CD4-positive, alpha-beta T cell (primary cell): ENCODE results near the gene RAD51B. TPM values are rescaled to one million over a fixed set of nuclear protein-coding genes. Genes with fewer than 3 reads are reported as not detected.
A peak's percentile ranks its signal among the peaks of the same experiment; 100 is the strongest.

Source experiments
- ATAC-seq: fragments of 200-7000 bp; cut with Tn5 transposase; one replicate; pipeline ENCODE4 v1.10.0; 2022; ENCODE audit warnings: mild to moderate bottlenecking; ENCODE audit not compliant: poor library complexity
- CTCF ChIA-PET: fragments of 350-600 bp; sonication (Branson Sonifier 250); formaldehyde crosslinking; loops from one replicate; lab custom pipeline; 2021; ENCODE audit warnings: antibody characterized with exemption, inconsistent platforms; lab: Charles Lee
- POLR2A ChIA-PET: fragments of 350-600 bp; sonication (Branson Sonifier 250); formaldehyde crosslinking; loops from one replicate; lab custom pipeline; 2021; ENCODE audit warnings: antibody characterized with exemption, inconsistent platforms; lab: Charles Lee
- DNase-seq, 14 experiments: peaks; one replicate each; pipeline ENCODE4 v3.0.0-alpha.2; 2013 to 2020; ENCODE audit warnings: mixed read lengths in 2 of 14
- H3K27ac ChIP-seq, 2 donors: one replicate each; pipeline versions ENCODE4 v1.5.1 to v1.7.0; 2013; ENCODE audit warnings: low read length in 2 of 2, low read depth in 1 of 2, mild to moderate bottlenecking in 1 of 2
- H3K27me3 ChIP-seq, 2 experiments: 1 replicate in 1 of 2; 2 replicates in 1 of 2; pipeline versions ENCODE4 v1.6.1 to v1.7.0; 2013; ENCODE audit warnings: low read length in 2 of 2, control low read depth in 1 of 2, mild to moderate bottlenecking in 1 of 2, moderate library complexity in 1 of 2; ENCODE audit not compliant: insufficient read depth in 2 of 2, control insufficient read depth in 1 of 2
- H3K36me3 ChIP-seq: one replicate; pipeline ENCODE4 v1.6.1; 2013; ENCODE audit warnings: low read length, control low read depth; ENCODE audit not compliant: insufficient read depth
- H3K4me1 ChIP-seq: one replicate; pipeline ENCODE4 v1.6.1; 2013; ENCODE audit warnings: low read length, control low read depth; ENCODE audit not compliant: insufficient read depth
- H3K4me3 ChIP-seq: one replicate; pipeline ENCODE4 v1.5.1; 2013; ENCODE audit warnings: mild to moderate bottlenecking, low read length, moderate library complexity
- H3K9me3 ChIP-seq, 2 experiments: 1 replicate in 1 of 2; 2 replicates in 1 of 2; pipeline versions ENCODE4 v1.6.1 to v1.7.0; 2013; ENCODE audit warnings: low read length in 2 of 2, mild to moderate bottlenecking in 2 of 2, control low read depth in 1 of 2, moderate library complexity in 1 of 2; ENCODE audit not compliant: control insufficient read depth in 1 of 2, insufficient read depth in 1 of 2
- H3K27ac Mint-ChIP-seq: one replicate; pipeline ENCODE4 v1.8.0; 2020; ENCODE audit warnings: mixed read lengths
- H3K27me3 Mint-ChIP-seq: one replicate; pipeline ENCODE4 v1.8.0; 2021; ENCODE audit warnings: mixed read lengths
- H3K36me3 Mint-ChIP-seq: one replicate; pipeline ENCODE4 v1.8.0; 2021; ENCODE audit warnings: low read depth, mixed read lengths
- H3K4me1 Mint-ChIP-seq: one replicate; pipeline ENCODE4 v1.8.0; 2021; ENCODE audit warnings: low read depth, mixed read lengths
- H3K4me3 Mint-ChIP-seq: one replicate; pipeline ENCODE4 v1.8.0; 2020; ENCODE audit warnings: mild to moderate bottlenecking, mixed read lengths
- H3K9me3 Mint-ChIP-seq: one replicate; pipeline ENCODE4 v1.8.0; 2020; ENCODE audit warnings: mixed read lengths
- CTCF ChIP-seq: fragments of 200-600 bp; IDR thresholded peaks from one replicate; pipeline ENCODE4 v1.8.0; 2022; ENCODE audit warnings: antibody characterized with exemption, mild to moderate bottlenecking
- intact Hi-C, 2 experiments: fragments of 100-400 bp; cut with DNase I in 1 of 2; cut with micrococcal nuclease in 1 of 2; formaldehyde crosslinking; loops; one replicate each; pipeline versions ENCODE4 v1.15.1 to v1.9.0; 2023 to 2025; cut with DNase I, micrococcal nuclease
- total RNA-seq, 174 experiments: library from RNA in 2 of 174; stranded (reverse) in 2 of 174; gene quantifications; one replicate each; pipeline ENCODE4 v1.2.3 and lab custom pipeline; 2021 to 2026

Gene RAD51B
- total RNA-seq, 2 experiments from 2014 or later: 18.4 to 20.0 TPM

GRCh38 chr14:68397371-68397811, 577.8 kb downstream of the RAD51B start:
- POLR2A ChIA-PET: no interaction called here
- no peak for TF ChIP-seq CTCF
- Histone ChIP-seq H3K36me3 (no peaks in the 10 kb centered on the region), H3K27ac (no peak overlapping the region), H3K4me1 (peaks cover 7% of the 10 kb centered on the region), H3K4me3 (no peak overlapping the region), H3K9me3 (no peaks in the 10 kb centered on the region), H3K27me3 (no peaks in the 10 kb centered on the region)
- DNase-seq (peak in 2 of 14 experiments; percentile 48 to 53), ATAC-seq (no peak)
- Mint-ChIP-seq H3K4me3 (no peak overlapping the region), H3K4me1 (peaks cover 24% of the 10 kb centered on the region), H3K36me3 (no peaks in the 10 kb centered on the region), H3K27ac (no peak overlapping the region), H3K9me3 (no peaks in the 10 kb centered on the region), H3K27me3 (no peaks in the 10 kb centered on the region)
- intact Hi-C loops: no loop called here
- CTCF ChIA-PET: no interaction called here

GRCh38 chr14:68397822-68398221, 578.2 kb downstream of the RAD51B start:
- Mint-ChIP-seq H3K27me3 (no peaks in the 10 kb centered on the region), H3K4me3 (no peak overlapping the region), H3K27ac (no peak overlapping the region), H3K4me1 (peaks cover 19% of the 10 kb centered on the region), H3K36me3 (no peaks in the 10 kb centered on the region), H3K9me3 (no peaks in the 10 kb centered on the region)
- intact Hi-C loops: no loop called here
- no peak overlapping the region for H3K27ac ChIP-seq
- no peak for TF ChIP-seq CTCF
- CTCF ChIA-PET: no interaction called here
- no peaks in the 10 kb centered on the region for H3K27me3 ChIP-seq
- H3K4me1 ChIP-seq: peaks cover 4% of the 10 kb centered on the region
- POLR2A ChIA-PET: no interaction called here
- H3K4me3 ChIP-seq: no peak overlapping the region
- no peak for ATAC-seq
- H3K36me3 ChIP-seq: no peaks in the 10 kb centered on the region
- no peaks in the 10 kb centered on the region for H3K9me3 ChIP-seq
- DNase-seq: no peak

GRCh38 chr14:68398370-68398769, 578.8 kb downstream of the RAD51B start:
- Mint-ChIP-seq H3K4me3 (no peak overlapping the region), H3K9me3 (no peaks in the 10 kb centered on the region), H3K4me1 (peaks cover 18% of the 10 kb centered on the region), H3K36me3 (no peaks in the 10 kb centered on the region), H3K27me3 (no peaks in the 10 kb centered on the region), H3K27ac (no peak overlapping the region)
- ChIA-PET CTCF (no interaction called here), POLR2A (no interaction called here)
- DNase-seq (no peak), ATAC-seq (no peak)
- Histone ChIP-seq H3K4me3 (no peak overlapping the region), H3K4me1 (peaks cover 5% of the 10 kb centered on the region), H3K9me3 (no peaks in the 10 kb centered on the region), H3K36me3 (no peaks in the 10 kb centered on the region), H3K27ac (no peak overlapping the region), H3K27me3 (no peaks in the 10 kb centered on the region)
- no peak for TF ChIP-seq CTCF
- intact Hi-C loops: no loop called here
